Esophagus muscularis mucosa (tissue), 4 donors: ENCODE measurements around the gene SMTN. TPM values are rescaled to one million over a fixed set of nuclear protein-coding genes. Genes with fewer than 3 reads are reported as not detected.
A peak's percentile ranks its signal among the peaks of the same experiment; 100 is the strongest.

Source experiments
- DNase-seq: peaks from one replicate; pipeline ENCODE4 v3.0.0-alpha.2; 2017; ENCODE audit errors: extremely low spot score
- H3K27ac ChIP-seq, 4 donors: fragments of 200-600 bp; sonication (generic); replicated peaks in 1 of 4; 1 replicate in 3 of 4; 2 replicates in 1 of 4; pipeline ENCODE4 v1.5.1; 2016 to 2019; ENCODE audit warnings: mild to moderate bottlenecking in 1 of 4
- H3K27me3 ChIP-seq, 4 donors: fragments of 200-600 bp; sonication (generic); one replicate each; pipeline versions ENCODE4 v1.5.1 to v1.6.0; 2016 to 2019
- H3K36me3 ChIP-seq, 4 donors: fragments of 200-600 bp; sonication (generic); one replicate each; pipeline ENCODE4 v1.5.1; 2016 to 2019
- H3K4me1 ChIP-seq, 4 donors: fragments of 200-600 bp; sonication (generic); one replicate each; pipeline ENCODE4 v1.5.1; 2016 to 2019
- H3K4me3 ChIP-seq, 4 donors: fragments of 200-600 bp; sonication (generic); 1 replicate in 2 of 4; 2 replicates in 2 of 4; pipeline ENCODE4 v1.5.1; 2016 to 2019; ENCODE audit warnings: mild to moderate bottlenecking in 4 of 4, moderate library complexity in 1 of 4
- H3K9me3 ChIP-seq, 4 donors: fragments of 200-600 bp; sonication (generic); 1 replicate in 3 of 4; 2 replicates in 1 of 4; pipeline ENCODE4 v1.5.1; 2016 to 2019
- CTCF ChIP-seq, 3 experiments: fragments of 200-600 bp in 2 of 3; fragments of 450-650 bp in 1 of 3; sonication (generic) in 2 of 3; IDR thresholded peaks; one replicate each; pipeline ENCODE4 v1.5.1; 2017 to 2019; ENCODE audit warnings: antibody characterized with exemption in 3 of 3, mild to moderate bottlenecking in 2 of 3, moderate library complexity in 1 of 3
- EP300 ChIP-seq: sonication (generic); formaldehyde crosslinking; IDR thresholded peaks from one replicate; pipeline ENCODE4 v1.6.1; 2017; ENCODE audit warnings: antibody characterized with exemption
- POLR2A ChIP-seq: fragments of 450-650 bp; IDR thresholded peaks from one replicate; pipeline ENCODE4 v1.6.1; 2017; ENCODE audit warnings: antibody characterized with exemption, moderate library complexity, mild to moderate bottlenecking, low read depth
- POLR2AphosphoS5 ChIP-seq, 2 donors: sonication (generic); formaldehyde crosslinking; IDR thresholded peaks; one replicate each; pipeline ENCODE4 v1.6.1; 2017; ENCODE audit warnings: antibody characterized with exemption in 2 of 2
- WGBS: methylation state at CpG from one replicate; pipeline ENCODE4 v1.1.5; 2018; 5-methylcytosine and 5-hydroxymethylcytosine counted together
- intact Hi-C: fragments of 100-400 bp; cut with DNase I; formaldehyde crosslinking; loops from one replicate; pipeline ENCODE4 v1.15.1; 2023
- total RNA-seq, 4 donors: library from RNA; depleted of rRNA; stranded (reverse); fragments of >200 nt; gene quantifications; one replicate each; pipeline versions ENCODE4 v1.1.0 to v1.2.1, GENCODE V29; 2016

SMTN gene
- total RNA-seq, 4 donors from 2014 or later: 1,154 to 1,495 (median 1,416) TPM

- H3K27ac ChIP-seq: peak overlapping the region; percentile 98 to 99 (median 99)
- H3K4me3 ChIP-seq: peak overlapping the region; percentile 90 to 95 (median 91)
- H3K9me3 ChIP-seq: no peaks in the 10 kb centered on the region
- H3K36me3 ChIP-seq: peaks cover 22 to 67% (median 49%) of the 10 kb centered on the region in 4 donors
- intact Hi-C loops: no loop called here
- peaks cover 62 to 86% (median 84%) of the 10 kb centered on the region in 4 donors for H3K4me1 ChIP-seq
- H3K27me3 ChIP-seq: no peaks in the 10 kb centered on the region
- DNase-seq: no peak
- TF ChIP-seq EP300 (no peak), POLR2A (no peak), CTCF (IDR thresholded peaks at IDR 0.05) (peak in 2 of 3 experiments; percentile 11 to 15), POLR2AphosphoS5 (IDR thresholded peaks at IDR 0.05) (peak in 1 of 2 donors; percentile 83)
- 80% methylated on average over 20 of the region's 33 CpGs for WGBS
Measured at GRCh38 chr22:31103899-31104694, 23.0 kb downstream of the SMTN start.

- Histone ChIP-seq H3K36me3 (peaks cover 14 to 59% (median 41%) of the 10 kb centered on the region in 4 donors), H3K27ac (peak overlapping the region; percentile 98 to 99 (median 99)), H3K4me1 (peaks cover 56 to 78% (median 76%) of the 10 kb centered on the region in 4 donors), H3K4me3 (peak overlapping the region; percentile 90 to 95 (median 91)), H3K27me3 (no peaks in the 10 kb centered on the region), H3K9me3 (no peaks in the 10 kb centered on the region)
- DNase-seq: no peak
- 50% methylated on average over 1 of the region's 35 CpGs for WGBS
- TF ChIP-seq POLR2A (no peak), POLR2AphosphoS5 (IDR thresholded peaks at IDR 0.05) (peak in 1 of 2 donors; percentile 69), CTCF (IDR thresholded peaks at IDR 0.05) (peak; percentile 49 to 66 (median 61))
- intact Hi-C loops: no loop called here
Measured at GRCh38 chr22:31104869-31105268, 23.8 kb downstream of the SMTN start.

GRCh38 chr22:31105282-31105929, 24.3 kb downstream of the SMTN start:
- no peak for DNase-seq
- peak overlapping the region; percentile 90 to 95 (median 91) for H3K4me3 ChIP-seq
- intact Hi-C loops: no loop called here
- peaks cover 54 to 73% (median 71%) of the 10 kb centered on the region in 4 donors for H3K4me1 ChIP-seq
- WGBS: 53% methylated on average over 6 of the region's 11 CpGs
- peaks cover 9 to 54% (median 36%) of the 10 kb centered on the region in 4 donors for H3K36me3 ChIP-seq
- H3K9me3 ChIP-seq: no peaks in the 10 kb centered on the region
- H3K27ac ChIP-seq: peak overlapping the region; percentile 98 to 99 (median 99)
- TF ChIP-seq CTCF (IDR thresholded peaks at IDR 0.05) (no peak), POLR2AphosphoS5 (IDR thresholded peaks at IDR 0.05) (peak in 1 of 2 donors; percentile 76), POLR2A (no peak)
- H3K27me3 ChIP-seq: no peaks in the 10 kb centered on the region

GRCh38 chr22:31106001-31106571, 25.0 kb downstream of the SMTN start:
- H3K27ac ChIP-seq: peak overlapping the region; percentile 98 to 99 (median 99)
- H3K4me1 ChIP-seq: peaks cover 54 to 66% (median 64%) of the 10 kb centered on the region in 4 donors
- 45% methylated on average over 3 of the region's 4 CpGs for WGBS
- no peaks in the 10 kb centered on the region for H3K27me3 ChIP-seq
- H3K36me3 ChIP-seq: peaks cover 2 to 47% (median 29%) of the 10 kb centered on the region in 4 donors
- DNase-seq: no peak
- H3K4me3 ChIP-seq: peak overlapping the region; percentile 90 to 95 (median 91)
- no peaks in the 10 kb centered on the region for H3K9me3 ChIP-seq
- intact Hi-C loops: loop anchor here (2.0 kb wide), 1 partner anchor 17 kb away; no protein-coding TSS in a partner anchor
- no peak for TF ChIP-seq POLR2A
- peak in 2 of 3 experiments; percentile 9 to 31 for TF ChIP-seq CTCF (IDR thresholded peaks at IDR 0.05)
- TF ChIP-seq POLR2AphosphoS5 (IDR thresholded peaks at IDR 0.05): peak in 1 of 2 donors; percentile 41
- no peak for TF ChIP-seq EP300
